HL-60 (cell line): ENCODE data around the gene RBM33.

Experiments used
- CTCF ChIP-seq: IDR thresholded peaks from one replicate; pipeline ENCODE4 v1.5.1; 2011; ENCODE audit warnings: low read length, control low read depth, inconsistent platforms; ENCODE audit not compliant: insufficient read depth
- GABPA ChIP-seq: IDR thresholded peaks from 2 replicates; pipeline ENCODE4 v1.6.1; 2012; ENCODE audit warnings: low read depth
- POLR2AphosphoS5 ChIP-seq: IDR thresholded peaks from 2 replicates; pipeline ENCODE4 v1.6.1; 2012; ENCODE audit warnings: low read depth
- REST ChIP-seq: IDR thresholded peaks from 2 replicates; pipeline ENCODE4 v1.6.1; 2012; ENCODE audit warnings: low read depth; ENCODE audit not compliant: insufficient replicate concordance

- TF ChIP-seq CTCF (no peak), POLR2AphosphoS5 (no peak), REST (no peak), GABPA (no peak)
Measured at GRCh38 chr7:155692317-155692716, 47.9 kb downstream of the RBM33 start.
